IgD-negative memory B cell (primary cell): ENCODE measurements around the gene SLC25A26. TPM values are rescaled to one million over a fixed set of nuclear protein-coding genes. Genes with fewer than 3 reads are reported as not detected.
A peak's percentile ranks its signal among the peaks of the same experiment; 100 is the strongest.
"Not testable (repeated sequence)": the region's sequence is repeated elsewhere in the genome, so short reads cannot be mapped to it uniquely, and the experiment has no call there.

ENCODE experiments used
- H3K27ac Mint-ChIP-seq, 3 donors: one replicate each; pipeline ENCODE4 v1.8.0; 2020 to 2022; ENCODE audit warnings: mild to moderate bottlenecking in 3 of 3, mixed read lengths in 3 of 3, moderate library complexity in 1 of 3
- H3K27me3 Mint-ChIP-seq: one replicate; pipeline ENCODE4 v1.8.0; 2021; ENCODE audit warnings: mixed read lengths
- H3K36me3 Mint-ChIP-seq: one replicate; pipeline ENCODE4 v1.8.0; 2020; ENCODE audit warnings: mild to moderate bottlenecking, mixed read lengths
- H3K4me1 Mint-ChIP-seq, 3 donors: one replicate each; pipeline ENCODE4 v1.8.0; 2020 to 2022; ENCODE audit warnings: mixed read lengths in 3 of 3, mild to moderate bottlenecking in 1 of 3
- H3K4me3 Mint-ChIP-seq, 4 donors: one replicate each; pipeline ENCODE4 v1.8.0; 2020 to 2022; ENCODE audit warnings: mild to moderate bottlenecking in 4 of 4, mixed read lengths in 4 of 4, moderate library complexity in 3 of 4
- H3K9me3 Mint-ChIP-seq, 3 donors: one replicate each; pipeline ENCODE4 v1.8.0; 2020 to 2021; ENCODE audit warnings: mixed read lengths in 3 of 3, mild to moderate bottlenecking in 1 of 3
- polyA plus RNA-seq: library from polyadenylated mRNA; unstranded; fragments of 300-500 nt; fragmentation: Illumina TruSeq; gene quantifications from one replicate; pipeline ENCODE4 v1.2.3, GENCODE V29; 2021

The SLC25A26 gene
- polyA plus RNA-seq, 1 donor from 2014 or later: 42.7 TPM

GRCh38 chr3:66411961-66412887, 191.4 kb downstream of the SLC25A26 start:
- Mint-ChIP-seq H3K27me3 (no peaks in the 10 kb centered on the region), H3K4me3 (no peak overlapping the region), H3K9me3 (no peaks in the 10 kb centered on the region), H3K27ac (no peak overlapping the region), H3K4me1 (peaks cover 0 to 2% (median 0%) of the 10 kb centered on the region in 3 donors), H3K36me3 (peaks cover 2% of the 10 kb centered on the region)

DNA sequence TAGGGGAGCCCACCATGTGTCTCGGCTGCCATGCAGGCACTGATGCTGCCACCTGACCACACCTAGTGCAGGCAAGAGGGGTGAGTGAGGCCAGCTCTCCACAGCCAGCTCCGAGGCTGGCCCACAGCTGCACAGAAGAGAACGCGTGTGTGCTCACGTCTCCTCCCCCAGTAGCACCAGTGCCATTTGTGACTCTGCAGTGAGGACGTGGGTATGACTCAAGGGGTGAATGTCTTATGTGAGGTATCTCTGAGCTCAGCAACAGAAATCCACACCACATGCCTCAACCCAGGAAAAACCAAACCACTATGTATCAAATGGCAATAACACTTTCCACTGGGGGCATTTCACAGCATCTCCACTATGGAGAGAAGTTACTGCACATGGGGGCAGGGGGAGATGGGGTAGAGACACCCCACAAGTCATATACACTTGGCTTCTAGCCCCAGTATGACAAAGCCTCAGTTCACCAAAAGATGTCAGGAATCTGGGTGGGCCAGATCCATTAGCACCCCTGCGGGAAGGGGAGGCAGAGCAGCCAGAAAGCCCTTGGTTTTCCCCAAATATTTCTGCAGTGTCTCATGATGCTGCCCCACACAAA, 192.4 kb downstream of the SLC25A26 start:
- H3K4me1 Mint-ChIP-seq: no peaks in the 10 kb centered on the region
- no peak overlapping the region for H3K27ac Mint-ChIP-seq
- no peaks in the 10 kb centered on the region for H3K9me3 Mint-ChIP-seq
- H3K4me3 Mint-ChIP-seq: no peak overlapping the region
- no peaks in the 10 kb centered on the region for H3K27me3 Mint-ChIP-seq
- H3K36me3 Mint-ChIP-seq: peaks cover 2% of the 10 kb centered on the region

- peaks cover 0 to under 1% (median 0%) of the 10 kb centered on the region in 3 donors for H3K9me3 Mint-ChIP-seq
- H3K36me3 Mint-ChIP-seq: peaks cover 2% of the 10 kb centered on the region
- H3K27ac Mint-ChIP-seq: no peak overlapping the region
- no peaks in the 10 kb centered on the region for H3K27me3 Mint-ChIP-seq
- no peak overlapping the region for H3K4me3 Mint-ChIP-seq
- H3K4me1 Mint-ChIP-seq: no peaks in the 10 kb centered on the region
Measured at GRCh38 chr3:66414846-66415245, 194.0 kb downstream of the SLC25A26 start.

DNA sequence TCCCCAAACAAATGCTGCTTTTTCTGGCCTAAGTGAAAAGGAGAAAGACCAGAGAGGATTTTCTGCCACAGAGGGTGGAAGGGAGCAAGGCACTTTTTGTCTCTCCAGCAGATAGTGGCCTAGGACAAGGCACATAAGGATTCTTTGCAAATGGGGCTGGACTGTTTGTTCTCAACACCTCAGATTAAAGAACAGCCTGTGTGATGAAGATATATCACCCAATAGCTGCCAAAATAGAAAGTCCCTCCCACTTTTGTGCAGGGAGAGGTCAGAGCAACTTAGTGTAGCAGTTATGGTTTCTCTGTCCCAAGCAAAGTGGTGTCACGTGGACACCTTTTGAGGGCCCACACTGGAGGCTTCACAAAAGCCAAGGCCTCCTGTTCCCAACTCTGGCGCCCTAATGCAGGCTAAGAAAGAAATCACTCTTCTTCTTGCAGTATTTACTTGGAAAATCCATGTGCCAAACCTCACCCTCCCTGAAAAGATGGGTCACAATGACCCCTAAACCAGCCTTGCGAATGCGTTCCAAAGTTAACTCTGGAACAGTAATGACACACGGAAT, 195.1 kb downstream of the SLC25A26 start:
- H3K4me1 Mint-ChIP-seq: no peaks in the 10 kb centered on the region
- H3K9me3 Mint-ChIP-seq: peaks cover 3 to 11% (median 5%) of the 10 kb centered on the region in 3 donors
- peaks cover 5% of the 10 kb centered on the region for H3K36me3 Mint-ChIP-seq
- no peak overlapping the region for H3K4me3 Mint-ChIP-seq
- H3K27ac Mint-ChIP-seq: no peak overlapping the region
- no peaks in the 10 kb centered on the region for H3K27me3 Mint-ChIP-seq

DNA sequence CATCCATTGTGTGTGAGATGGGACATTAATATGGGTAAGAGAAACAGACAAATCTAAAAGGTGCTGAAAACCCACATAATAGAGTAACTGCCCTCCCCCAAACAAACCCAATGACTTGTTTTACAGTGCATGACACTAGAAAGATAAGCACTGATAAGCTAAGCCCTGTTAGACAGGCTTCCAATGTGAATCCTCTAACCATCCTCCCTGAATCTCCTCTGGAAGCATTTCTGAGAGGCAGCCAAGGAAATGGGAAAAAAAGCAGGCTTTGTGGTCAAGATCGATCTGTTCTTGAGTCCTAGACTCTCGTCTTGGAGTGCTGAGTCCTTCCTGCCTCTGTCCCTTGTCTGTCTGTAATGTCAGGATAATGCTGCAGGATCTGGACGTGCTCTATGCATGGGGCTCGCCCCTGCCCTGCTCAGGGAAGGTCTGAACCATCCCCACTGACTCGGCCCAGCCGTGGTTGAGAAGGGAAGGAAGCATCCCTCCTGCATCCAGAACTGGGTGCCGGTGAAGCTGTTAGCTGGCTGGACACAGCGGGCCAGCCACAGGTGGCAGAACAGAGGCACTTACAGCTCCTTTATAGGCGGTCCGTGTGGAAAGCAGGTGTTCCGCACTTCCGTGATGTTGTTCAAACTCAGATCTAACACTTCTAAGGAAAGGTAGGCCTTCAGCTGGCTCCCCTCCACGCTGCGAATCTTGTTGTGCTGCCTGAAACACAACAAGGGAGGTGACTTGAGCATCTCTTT, 195.9 kb downstream of the SLC25A26 start:
- H3K4me3 Mint-ChIP-seq: no peak overlapping the region
- no peaks in the 10 kb centered on the region for H3K4me1 Mint-ChIP-seq
- no peak overlapping the region for H3K27ac Mint-ChIP-seq
- peaks cover 5% of the 10 kb centered on the region for H3K36me3 Mint-ChIP-seq
- no peaks in the 10 kb centered on the region for H3K27me3 Mint-ChIP-seq
- H3K9me3 Mint-ChIP-seq: peaks cover 3 to 13% (median 9%) of the 10 kb centered on the region in 3 donors

GRCh38 chr3:66418475-66418931, 197.7 kb downstream of the SLC25A26 start:
- Mint-ChIP-seq H3K4me3 (no peak overlapping the region), H3K36me3 (peaks cover 5% of the 10 kb centered on the region), H3K4me1 (no peaks in the 10 kb centered on the region)

GRCh38 chr3:66419036-66419435, 198.2 kb downstream of the SLC25A26 start:
- Mint-ChIP-seq H3K4me3 (peak overlapping the region in 1 of 4 donors; percentile 18), H3K4me1 (no peaks in the 10 kb centered on the region), H3K36me3 (peaks cover 5% of the 10 kb centered on the region), H3K27ac (no peak overlapping the region), H3K9me3 (peaks cover 6 to 24% (median 15%) of the 10 kb centered on the region in 3 donors), H3K27me3 (no peaks in the 10 kb centered on the region)

More at GRCh38 chr3:66418475-66418931, 197.7 kb downstream of the SLC25A26 start:
- no peak overlapping the region for H3K27ac Mint-ChIP-seq
- H3K27me3 Mint-ChIP-seq: no peaks in the 10 kb centered on the region
- H3K9me3 Mint-ChIP-seq: peaks cover 5 to 24% (median 15%) of the 10 kb centered on the region in 3 donors

DNA sequence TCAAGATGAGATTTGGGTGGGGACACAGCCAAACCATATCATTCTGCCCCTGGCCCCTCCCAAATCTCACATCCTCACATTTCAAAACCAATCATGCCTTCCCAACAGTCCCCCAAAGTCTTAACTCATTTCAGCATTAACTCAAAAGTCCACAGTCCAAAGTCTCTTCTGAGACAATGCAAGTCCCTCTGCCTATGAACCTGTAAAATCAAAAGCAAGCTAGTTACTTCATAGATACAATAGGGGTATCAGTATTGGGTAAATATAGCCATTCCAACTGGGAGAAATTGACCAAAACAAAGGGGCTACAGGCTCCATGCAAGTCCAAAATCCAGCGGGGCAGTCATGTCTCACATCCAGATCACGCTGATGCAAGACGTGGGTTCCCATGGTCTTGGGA, 200.3 kb downstream of the SLC25A26 start:
- Mint-ChIP-seq H3K9me3 (peaks cover 6 to 24% (median 15%) of the 10 kb centered on the region in 3 donors), H3K27ac (peak overlapping the region in 1 of 3 donors; percentile 39)
- not testable (repeated sequence) for H3K4me1 Mint-ChIP-seq, H3K27me3 Mint-ChIP-seq, H3K36me3 Mint-ChIP-seq, H3K4me3 Mint-ChIP-seq

- H3K4me3 Mint-ChIP-seq, H3K27me3 Mint-ChIP-seq, H3K36me3 Mint-ChIP-seq, H3K27ac Mint-ChIP-seq, H3K4me1 Mint-ChIP-seq: not testable (repeated sequence)
- H3K9me3 Mint-ChIP-seq: peaks cover 6 to 24% (median 15%) of the 10 kb centered on the region in 3 donors
Measured at GRCh38 chr3:66421893-66422292, 201.1 kb downstream of the SLC25A26 start.

- H3K27me3 Mint-ChIP-seq: peaks cover 1% of the 10 kb centered on the region
- H3K27ac Mint-ChIP-seq: no peak overlapping the region
- H3K4me1 Mint-ChIP-seq: no peaks in the 10 kb centered on the region
- H3K4me3 Mint-ChIP-seq: no peak overlapping the region
- H3K36me3 Mint-ChIP-seq: peaks cover 2% of the 10 kb centered on the region
- peaks cover 6 to 24% (median 15%) of the 10 kb centered on the region in 3 donors for H3K9me3 Mint-ChIP-seq
Measured at GRCh38 chr3:66423791-66424190, 203.0 kb downstream of the SLC25A26 start.

DNA sequence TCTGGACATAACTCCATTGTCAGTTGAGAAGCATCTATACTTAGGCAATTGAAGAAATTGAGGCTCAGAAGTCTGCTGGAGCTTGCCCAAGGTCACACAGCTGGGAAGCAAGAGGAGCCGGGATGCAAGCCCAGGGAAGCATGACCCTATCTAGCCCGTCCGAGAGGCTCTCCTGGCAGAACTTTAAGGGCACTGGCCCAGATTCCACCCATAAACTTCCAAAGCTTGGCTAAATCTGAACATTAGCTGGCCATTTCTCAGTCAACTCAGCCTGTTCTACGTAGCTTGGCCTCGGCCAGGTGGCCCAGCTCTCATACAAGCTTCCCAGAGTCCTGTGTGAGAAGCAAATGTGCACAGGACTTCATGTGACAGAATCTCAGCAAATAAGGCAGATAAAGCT, 204.2 kb downstream of the SLC25A26 start:
- Mint-ChIP-seq H3K9me3 (peaks cover 6 to 22% (median 15%) of the 10 kb centered on the region in 3 donors), H3K36me3 (peaks cover 2% of the 10 kb centered on the region), H3K4me3 (no peak overlapping the region), H3K27ac (no peak overlapping the region), H3K4me1 (no peaks in the 10 kb centered on the region), H3K27me3 (peaks cover 1% of the 10 kb centered on the region)

DNA sequence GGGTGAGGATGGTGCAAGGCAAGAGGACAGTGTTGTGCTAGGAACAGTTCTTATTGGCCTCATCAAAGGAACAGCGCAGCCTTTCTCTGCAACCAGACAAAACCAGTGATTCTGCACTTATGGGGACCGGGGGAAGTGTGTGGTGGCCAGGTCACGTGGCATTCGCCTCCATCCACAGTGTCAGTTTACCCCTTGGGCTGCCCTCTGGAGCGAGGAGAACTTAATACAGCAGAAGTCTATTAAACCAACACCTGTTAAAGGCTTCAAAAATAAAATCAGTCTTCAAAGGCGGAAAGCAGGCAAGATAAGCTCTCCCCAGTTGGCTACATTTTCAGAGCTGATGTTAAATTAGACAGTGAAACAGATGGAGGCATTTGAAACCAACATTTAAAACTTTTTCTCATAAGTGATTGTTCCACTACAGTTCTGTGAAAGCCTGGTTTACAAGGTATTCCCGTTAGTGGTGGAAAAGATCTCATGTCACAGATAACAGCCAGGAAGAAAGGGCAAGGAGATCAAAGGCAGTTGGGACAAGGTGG, 204.8 kb downstream of the SLC25A26 start:
- H3K4me1 Mint-ChIP-seq: no peaks in the 10 kb centered on the region
- peaks cover 4 to 15% (median 13%) of the 10 kb centered on the region in 3 donors for H3K9me3 Mint-ChIP-seq
- no peak overlapping the region for H3K27ac Mint-ChIP-seq
- H3K27me3 Mint-ChIP-seq: peaks cover 1% of the 10 kb centered on the region
- peaks cover 2% of the 10 kb centered on the region for H3K36me3 Mint-ChIP-seq
- H3K4me3 Mint-ChIP-seq: no peak overlapping the region

DNA sequence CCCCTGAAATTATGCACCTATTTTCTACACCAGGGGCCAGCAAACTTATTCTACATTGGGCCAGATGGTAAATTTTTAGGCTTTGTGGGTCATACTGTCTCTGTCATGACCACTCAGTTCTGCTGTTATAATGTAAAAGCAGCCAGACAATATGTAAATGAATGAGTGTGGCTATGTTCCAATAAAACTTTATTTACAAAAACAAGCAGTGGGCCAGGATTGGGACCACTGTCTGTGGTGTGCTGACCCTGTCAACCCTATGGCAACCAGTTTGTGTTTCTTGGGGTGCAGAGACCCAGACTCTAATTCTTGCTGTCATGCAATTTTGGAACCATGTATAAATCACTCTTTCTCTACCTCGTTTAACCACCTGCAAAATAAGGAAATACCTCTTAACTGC, 205.3 kb downstream of the SLC25A26 start:
- H3K9me3 Mint-ChIP-seq: peaks cover 2 to 11% (median 8%) of the 10 kb centered on the region in 3 donors
- no peak overlapping the region for H3K27ac Mint-ChIP-seq
- peaks cover 1% of the 10 kb centered on the region for H3K27me3 Mint-ChIP-seq
- no peaks in the 10 kb centered on the region for H3K4me1 Mint-ChIP-seq
- no peak overlapping the region for H3K4me3 Mint-ChIP-seq
- peaks cover 2% of the 10 kb centered on the region for H3K36me3 Mint-ChIP-seq

GRCh38 chr3:66427352-66427751, 206.6 kb downstream of the SLC25A26 start:
- H3K4me1 Mint-ChIP-seq: no peaks in the 10 kb centered on the region
- no peak overlapping the region for H3K4me3 Mint-ChIP-seq
- H3K27me3 Mint-ChIP-seq: peaks cover 1% of the 10 kb centered on the region
- H3K36me3 Mint-ChIP-seq: peaks cover 2% of the 10 kb centered on the region
- peaks cover 2 to 6% (median 3%) of the 10 kb centered on the region in 3 donors for H3K9me3 Mint-ChIP-seq
- no peak overlapping the region for H3K27ac Mint-ChIP-seq
